GM19372 (cell line): Measurements from ENCODE around the gene ZNF444.
"Not testable (repeated sequence)": the region's sequence is repeated elsewhere in the genome, so short reads cannot be mapped to it uniquely, and the experiment has no call there.

Source experiments
- ATAC-seq: cut with Tn5 transposase; IDR thresholded peaks from one replicate; pipeline ENCODE4 v1.9.1; 2021; ENCODE audit warnings: mild to moderate bottlenecking, low read depth, moderate library complexity; ENCODE audit not compliant: unreplicated experiment

Gene ZNF444

GRCh38 chr19:56174086-56174485 lies 33.0 kb downstream of the ZNF444 start:
- ATAC-seq: no peak

- ATAC-seq: no peak
Observed at GRCh38 chr19:56174550-56174949, 33.5 kb downstream of the ZNF444 start.

GRCh38 chr19:56175861-56176307 lies 34.8 kb downstream of the ZNF444 start, which contains the start of gene GALP:
GALP (plus strand) TSS chr19:56176008; CDS start chr19:56177109, 1,101 bp downstream.
- ATAC-seq: not testable (repeated sequence)

GRCh38 chr19:56176310-56176709 lies 35.2 kb downstream of the ZNF444 start:
- ATAC-seq: not testable (repeated sequence)

DNA sequence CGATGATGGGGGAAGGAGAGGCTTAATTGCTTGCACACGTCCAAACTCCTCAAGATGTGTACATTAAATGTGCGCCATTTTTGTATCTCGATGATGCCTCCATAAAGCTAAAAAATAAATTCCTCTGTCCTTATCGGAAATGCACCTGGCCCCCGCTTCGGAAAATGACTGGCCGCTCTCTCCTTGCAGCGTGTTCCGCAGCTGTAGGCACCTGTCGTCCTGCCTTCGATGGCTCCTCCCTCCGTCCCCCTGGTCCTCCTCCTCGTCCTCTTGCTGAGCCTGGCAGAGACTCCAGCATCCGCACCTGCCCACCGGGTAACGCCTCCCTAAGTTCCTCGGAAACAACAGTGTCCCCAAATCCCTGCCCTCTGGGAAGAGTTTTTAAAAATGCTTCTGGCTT lies 35.8 kb downstream of the ZNF444 start:
- no peak for ATAC-seq

- ATAC-seq: no peak
Observed at GRCh38 chr19:56177564-56178243, 36.6 kb downstream of the ZNF444 start.

GRCh38 chr19:56189785-56190184 lies 48.7 kb downstream of the ZNF444 start:
- ATAC-seq: no peak

- no peak for ATAC-seq
Observed at GRCh38 chr19:56191115-56191514, 50.0 kb downstream of the ZNF444 start.

DNA sequence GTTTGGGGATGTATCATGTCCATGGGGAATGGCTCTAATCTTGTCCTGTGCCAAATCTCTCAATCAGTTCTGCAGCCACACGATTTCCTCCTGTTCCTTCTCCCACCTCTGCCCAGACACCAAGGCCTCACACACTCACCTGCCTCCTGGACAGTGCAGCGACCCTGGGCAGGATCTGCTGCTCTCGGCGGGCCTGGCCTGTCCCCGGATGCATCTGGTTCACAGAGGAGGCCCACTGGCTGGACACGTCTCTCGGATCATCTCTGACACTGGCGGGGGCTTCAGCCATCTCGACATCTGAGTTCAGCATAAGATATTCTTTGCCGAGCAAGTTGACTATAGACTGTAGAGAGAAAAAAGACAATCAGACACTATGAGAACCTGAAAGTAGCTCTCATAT lies 50.6 kb downstream of the ZNF444 start:
- no peak for ATAC-seq

GRCh38 chr19:56193981-56194640 lies 53.0 kb downstream of the ZNF444 start:
- no peak for ATAC-seq

DNA sequence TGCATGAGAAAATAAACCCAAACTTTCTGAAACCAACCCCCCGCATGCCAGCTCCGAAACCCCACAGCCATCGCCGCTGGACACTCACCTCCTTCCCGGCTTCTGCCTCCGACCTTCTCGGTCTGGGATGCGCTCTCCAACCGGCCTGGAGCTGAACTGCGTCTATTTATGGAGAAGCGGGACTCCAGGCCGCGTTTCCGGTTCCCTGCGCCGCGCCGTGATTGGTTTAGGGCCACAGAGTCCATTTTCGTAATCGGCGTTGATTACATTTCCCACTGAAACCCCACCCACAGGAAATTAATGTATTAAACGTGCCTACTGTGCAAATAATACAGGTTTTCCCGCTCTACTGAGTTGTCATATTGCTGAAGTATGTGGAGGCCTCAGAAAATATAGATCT lies 56.6 kb downstream of the ZNF444 start, which contains the start of gene ZSCAN5B:
Gene ZSCAN5B (minus strand): TSS at position 138 of the 400 bp plus-strand sequence. CDS start 4,731 bp downstream, outside the sequence.
- not testable (repeated sequence) for ATAC-seq

DNA sequence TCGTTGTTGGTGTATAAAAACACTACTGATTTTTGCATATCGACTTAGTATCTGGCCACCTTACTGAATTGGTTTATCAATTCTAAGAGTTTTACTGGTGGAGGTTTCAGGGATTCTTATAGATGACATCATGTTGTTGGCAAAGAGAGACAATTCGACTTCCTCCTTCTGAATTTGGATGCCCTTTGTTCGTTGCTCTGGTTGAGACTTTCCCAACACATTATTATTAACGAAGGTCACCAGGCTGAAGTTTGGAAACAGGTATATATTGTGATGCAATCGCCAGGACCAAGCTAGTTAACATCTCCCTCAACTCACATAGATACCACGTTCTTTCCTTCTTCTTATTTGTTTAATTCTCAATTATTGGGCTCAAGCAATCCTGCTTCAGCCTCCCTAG lies 58.6 kb downstream of the ZNF444 start:
- ATAC-seq: no peak

DNA sequence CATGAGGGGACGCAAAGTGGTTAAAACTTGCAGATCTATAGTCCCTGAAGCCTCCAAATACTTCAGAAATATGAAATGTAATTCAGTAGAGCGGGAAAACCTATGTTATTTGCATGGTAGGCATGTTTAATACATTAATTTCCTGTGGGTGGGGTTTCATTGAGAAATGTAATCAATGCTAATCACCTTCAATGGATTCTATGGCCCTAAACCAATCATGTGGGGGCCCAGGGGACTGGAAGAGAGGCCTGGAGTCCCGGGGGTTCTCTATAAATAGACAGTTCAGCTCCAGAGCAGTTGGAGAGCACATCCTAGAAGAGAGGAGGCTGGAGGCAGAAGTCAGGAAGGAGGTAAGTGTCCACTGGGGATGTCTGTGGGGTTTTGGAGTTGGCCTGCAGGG lies 60.9 kb downstream of the ZNF444 start, which contains the start of gene ZSCAN5C:
Gene ZSCAN5C (plus strand): TSS at position 301 of the 400 bp plus-strand sequence. CDS start 3,641 bp downstream, outside the sequence.
- ATAC-seq: no peak

GRCh38 chr19:56207581-56207980 lies 66.5 kb downstream of the ZNF444 start:
- not testable (repeated sequence) for ATAC-seq

GRCh38 chr19:56209091-56209490 lies 68.0 kb downstream of the ZNF444 start:
- no peak for ATAC-seq

DNA sequence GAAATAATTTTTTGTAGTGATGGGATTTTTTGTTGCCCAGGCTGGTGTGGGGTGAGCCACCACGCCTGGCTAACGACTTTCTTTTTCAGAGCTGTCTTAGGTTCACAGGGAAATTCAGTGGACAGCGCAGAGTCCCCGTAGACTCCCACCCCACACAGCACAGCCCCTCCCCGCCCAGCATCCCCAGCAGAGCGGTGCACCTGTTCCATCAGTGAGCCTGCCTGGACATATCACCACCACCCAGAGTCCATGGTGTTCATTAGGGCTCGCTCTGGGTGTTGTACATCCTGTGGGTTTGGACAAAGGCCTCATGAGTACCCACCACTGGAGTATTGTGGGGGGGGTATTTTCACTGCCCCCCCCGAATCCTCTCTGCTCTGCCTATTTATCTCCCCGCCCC lies 68.9 kb downstream of the ZNF444 start:
- not testable (repeated sequence) for ATAC-seq
